Endometrial microvascular endothelial cells (primary cell): ENCODE data around the gene TRIM77. TPM values are rescaled to one million over a fixed set of nuclear protein-coding genes. Genes with fewer than 3 reads are reported as not detected.

Source experiments
- total RNA-seq: library from RNA; depleted of rRNA; stranded (reverse); fragments of >200 nt; gene quantifications from one replicate; pipeline ENCODE4 v1.2.3, GENCODE V29; 2015; ENCODE audit errors: inconsistent ontology term

The TRIM77 gene
- total RNA-seq, 1 donor from 2014 or later = not detected

Other genes starting within 250 kb of the TRIM77 start
- gene NOX4, start 218.9 kb upstream of the TRIM77 start, total RNA-seq = 11.2 TPM
- not detected for gene TRIM49, start 98.3 kb downstream of the TRIM77 start, total RNA-seq
- gene TRIM64B, start 168.2 kb downstream of the TRIM77 start, total RNA-seq = not detected
- gene TRIM49D1, start 211.9 kb downstream of the TRIM77 start, total RNA-seq = not detected
- gene TRIM49D2, start 213.8 kb downstream of the TRIM77 start, total RNA-seq = not detected